A549 (cell line): ENCODE data around the gene TMEM217. TPM values are rescaled to one million over a fixed set of nuclear protein-coding genes. Genes with fewer than 3 reads are reported as not detected.
A peak's percentile ranks its signal among the peaks of the same experiment; 100 is the strongest.

Source experiments
- ATAC-seq, 2 experiments: fragments of 200-7000 bp in 1 of 2; fragments of >200 bp in 1 of 2; cut with Nextera tagmentation in 1 of 2; cut with Tn5 transposase in 1 of 2; 3 replicates each; pipeline versions ENCODE4 v1.8.0 to v1.9.1; 2018 to 2020; ENCODE audit warnings: mild to moderate bottlenecking in 1 of 2, moderate library complexity in 1 of 2
- CTCF ChIA-PET: fragments of 300-600 bp; sonication (Branson Sonifier 250); formaldehyde crosslinking; extraction: SDS; loops from one replicate; lab custom pipeline; 2021; ENCODE audit warnings: antibody characterized with exemption, inconsistent platforms; lab: Yijun Ruan, JAX
- POLR2A ChIA-PET: fragments of 350-600 bp; formaldehyde crosslinking; extraction: SDS; loops from one replicate; lab custom pipeline; 2021; ENCODE audit warnings: antibody characterized with exemption, inconsistent platforms; lab: Yijun Ruan, JAX
- DNase-seq, 2 experiments: peaks; one replicate each; pipeline versions ENCODE4 v3.0.0 to v3.0.0-alpha.2; 2011 to 2016; ENCODE audit warnings: low read depth in 1 of 2, low spot score in 1 of 2
- FAIRE-seq: peaks from 2 replicates; lab custom pipeline; 2011; peaks lifted over from hg19 to GRCh38; lab: Jason Lieb, UNC
- H3K27ac ChIP-seq, 2 experiments: fragments of >200 bp; sonication (Bioruptor Twin); formaldehyde crosslinking; 3 replicates each; pipeline ENCODE4 v1.5.1; 2016 to 2017
- H3K4me1 ChIP-seq: fragments of >200 bp; sonication (Bioruptor Twin); formaldehyde crosslinking; 3 replicates; pipeline ENCODE4 v1.6.1; 2016
- H3K4me2 ChIP-seq: fragments of >200 bp; sonication (Bioruptor Twin); formaldehyde crosslinking; 3 replicates; pipeline ENCODE4 v1.6.1; 2016
- H3K4me3 ChIP-seq: fragments of >200 bp; sonication (Bioruptor Twin); formaldehyde crosslinking; 3 replicates; pipeline ENCODE4 v1.5.1; 2016
- H3K9me3 ChIP-seq: fragments of >200 bp; sonication (Bioruptor Twin); formaldehyde crosslinking; 3 replicates; pipeline ENCODE4 v1.6.1; 2016
- ATOH8 ChIP-seq: fragments of 250-450 bp; sonication (Bioruptor Pico); IDR thresholded peaks from 2 replicates; pipeline ENCODE4 v1.5.0; 2020; ENCODE audit warnings: low read depth, mild to moderate bottlenecking, moderate library complexity
- BHLHE40 ChIP-seq: IDR thresholded peaks from 2 replicates; pipeline ENCODE4 v1.6.1; 2012; ENCODE audit warnings: low read depth, low read length, inconsistent platforms
- CBX2 ChIP-seq: fragments of 200-600 bp; sonication (generic); IDR thresholded peaks from 2 replicates; pipeline ENCODE4 v1.6.1; 2016; ENCODE audit warnings: low read depth, mild to moderate bottlenecking, borderline replicate concordance
- CBX8 ChIP-seq: fragments of 200-600 bp; sonication (generic); IDR thresholded peaks from 2 replicates; pipeline ENCODE4 v1.6.1; 2016
- CEBPB ChIP-seq, 2 experiments: fragments of >200 bp in 1 of 2; sonication (Bioruptor Twin) in 1 of 2; formaldehyde crosslinking in 1 of 2; IDR thresholded peaks; 2 replicates each; pipeline ENCODE4 v1.6.1; 2012 to 2016
- CHD2 ChIP-seq: fragments of 150-350 bp; IDR thresholded peaks from 2 replicates; pipeline ENCODE4 v1.6.1; 2014; ENCODE audit warnings: low read length; ENCODE audit not compliant: partially characterized antibody
- CHD4 ChIP-seq: fragments of 200-600 bp; sonication (generic); IDR thresholded peaks from 2 replicates; pipeline ENCODE4 v1.6.1; 2016; ENCODE audit warnings: antibody characterized with exemption, mild to moderate bottlenecking, borderline replicate concordance
- CTCF ChIP-seq: fragments of >200 bp; sonication (Bioruptor Twin); formaldehyde crosslinking; IDR thresholded peaks from 3 replicates; pipeline ENCODE4 v1.5.1; 2016
- E2F6 ChIP-seq: IDR thresholded peaks from 2 replicates; pipeline ENCODE4 v1.6.1; 2012; ENCODE audit warnings: low read depth, borderline replicate concordance
- EHF ChIP-seq: fragments of 250-450 bp; sonication (Bioruptor Pico); IDR thresholded peaks from 2 replicates; pipeline ENCODE4 v1.5.0; 2020; ENCODE audit warnings: mild to moderate bottlenecking
- EP300 ChIP-seq, 2 experiments: fragments of >200 bp; sonication (Bioruptor Twin); formaldehyde crosslinking; IDR thresholded peaks; 2 replicates in 1 of 2; 3 replicates in 1 of 2; pipeline ENCODE4 v1.6.1; 2016 to 2017
- FOSL2 ChIP-seq, 2 experiments: fragments of 450-650 bp in 1 of 2; fragments of >200 bp in 1 of 2; sonication (Bioruptor Twin) in 1 of 2; formaldehyde crosslinking; IDR thresholded peaks; 2 replicates each; pipeline versions ENCODE4 v1.5.0 to v1.6.1; 2016 to 2020; ENCODE audit warnings: mild to moderate bottlenecking in 1 of 2, moderate library complexity in 1 of 2
- GATA3 ChIP-seq: IDR thresholded peaks from 2 replicates; pipeline ENCODE4 v1.6.1; 2012; ENCODE audit warnings: borderline replicate concordance
- HOXA7 ChIP-seq: fragments of 250-450 bp; sonication (Bioruptor Pico); IDR thresholded peaks from 2 replicates; pipeline ENCODE4 v1.5.0; 2020; ENCODE audit warnings: mild to moderate bottlenecking, moderate library complexity
- HOXB13 ChIP-seq: fragments of 250-450 bp; sonication (Bioruptor Pico); IDR thresholded peaks from 2 replicates; pipeline ENCODE4 v1.5.0; 2020; ENCODE audit warnings: low read depth, mild to moderate bottlenecking, moderate library complexity
- HOXB5 ChIP-seq: fragments of 250-450 bp; sonication (Bioruptor Pico); IDR thresholded peaks from 2 replicates; pipeline ENCODE4 v1.5.0; 2020; ENCODE audit warnings: mild to moderate bottlenecking, moderate library complexity
- JUN ChIP-seq, 2 experiments: fragments of >200 bp; sonication (Bioruptor Twin); formaldehyde crosslinking; IDR thresholded peaks; 2 replicates in 1 of 2; 3 replicates in 1 of 2; pipeline ENCODE4 v1.6.1; 2016 to 2017
- JUNB ChIP-seq: fragments of >200 bp; sonication (Bioruptor Twin); formaldehyde crosslinking; IDR thresholded peaks from 2 replicates; pipeline ENCODE4 v1.6.1; 2016
- KDM5A ChIP-seq: fragments of 200-600 bp; sonication (generic); IDR thresholded peaks from 2 replicates; pipeline ENCODE4 v1.6.1; 2016; ENCODE audit warnings: antibody characterized with exemption, mild to moderate bottlenecking
- NFE2L2 ChIP-seq: fragments of 150-350 bp; conservative IDR thresholded peaks from 2 replicates; pipeline ENCODE4 v1.6.1; 2014; ENCODE audit warnings: low read length
- NPAS2 ChIP-seq: fragments of 250-450 bp; sonication (Bioruptor Pico); IDR thresholded peaks from 2 replicates; pipeline ENCODE4 v1.8.0; 2022; ENCODE audit warnings: mild to moderate bottlenecking, moderate library complexity, borderline replicate concordance
- PHF8 ChIP-seq: fragments of 200-600 bp; sonication (generic); IDR thresholded peaks from 2 replicates; pipeline ENCODE4 v1.6.1; 2016; ENCODE audit warnings: low read depth, mild to moderate bottlenecking, antibody characterized with exemption, moderate library complexity, borderline replicate concordance
- POLR2A ChIP-seq: IDR thresholded peaks from 2 replicates; pipeline ENCODE4 v1.6.1; 2012; ENCODE audit warnings: mild to moderate bottlenecking, low read length
- POLR2AphosphoS2 ChIP-seq: conservative IDR thresholded peaks from 2 replicates; pipeline ENCODE4 v1.6.1; 2012; ENCODE audit warnings: low read length, improper control_type of control experiment, inconsistent platforms
- RCOR1 ChIP-seq: fragments of 150-350 bp; IDR thresholded peaks from 2 replicates; pipeline ENCODE4 v1.6.1; 2014; ENCODE audit warnings: antibody characterized with exemption, low read length, low read depth
- RFX5 ChIP-seq: fragments of 450-650 bp; IDR thresholded peaks from 2 replicates; pipeline ENCODE4 v1.7.1; 2014; ENCODE audit warnings: antibody characterized with exemption, mild to moderate bottlenecking, moderate library complexity
- RNF2 ChIP-seq: fragments of 200-600 bp; sonication (generic); IDR thresholded peaks from 2 replicates; pipeline ENCODE4 v1.6.1; 2016; ENCODE audit warnings: low read depth, mild to moderate bottlenecking, antibody characterized with exemption, moderate library complexity, borderline replicate concordance
- SREBF2 ChIP-seq: fragments of 450-650 bp; IDR thresholded peaks from 2 replicates; pipeline ENCODE4 v1.6.1; 2014; ENCODE audit warnings: mild to moderate bottlenecking, moderate library complexity
- WGBS: methylation state at CpG from one replicate; pipeline ENCODE4 v1.1.6; 2017; ENCODE audit errors: missing lambda C conversion rate; 5-methylcytosine and 5-hydroxymethylcytosine counted together
- polyA plus RNA-seq, 4 experiments: library from polyadenylated mRNA; depleted of rRNA in 3 of 4; stranded (reverse); fragments of >200 nt; fragmentation: RNase III in 1 of 4; extraction: RNeasy Plus Mini Kit Qiagen cat#74134 plus additional on column Dnase treatment in 1 of 4; gene quantifications; 2 replicates in 3 of 4; 3 replicates in 1 of 4; pipeline ENCODE4 v1.2.3, GENCODE V29; 2011 to 2017
- TF ChIP-seq, protein P1 (sequence below): fragments of >200 bp; sonication (Bioruptor Twin); formaldehyde crosslinking; IDR thresholded peaks from 3 replicates; pipeline ENCODE4 v1.6.1; 2016
- TF ChIP-seq, protein P2 (sequence below): fragments of >200 bp; sonication (Bioruptor Twin); formaldehyde crosslinking; IDR thresholded peaks from 2 replicates; pipeline ENCODE4 v1.6.1; 2016

TMEM217 gene
- polyA plus RNA-seq, 2 of the 4 experiments (the other 2 are of a cell fraction): 0.59 to 1.6 TPM

GRCh38 chr6:37241131-37241530 is 16.8 kb downstream of the TMEM217 start:
- POLR2A ChIA-PET: no interaction called here
- TF ChIP-seq POLR2A (no peak), RCOR1 (no peak), CHD4 (no peak), E2F6 (no peak), HOXB5 (CRISPR knock-in tag) (no peak), POLR2AphosphoS2 (no peak), HOXA7 (CRISPR knock-in tag) (no peak), KDM5A (no peak), ATOH8 (CRISPR knock-in tag) (no peak), JUNB (no peak), BHLHE40 (no peak), JUN (IDR thresholded peaks at IDR 0.05) (no peak), PHF8 (no peak), SREBF2 (no peak), HOXB13 (CRISPR knock-in tag) (no peak), CBX8 (no peak), CEBPB (IDR thresholded peaks at IDR 0.05) (no peak)
- TF ChIP-seq, protein P1, sequence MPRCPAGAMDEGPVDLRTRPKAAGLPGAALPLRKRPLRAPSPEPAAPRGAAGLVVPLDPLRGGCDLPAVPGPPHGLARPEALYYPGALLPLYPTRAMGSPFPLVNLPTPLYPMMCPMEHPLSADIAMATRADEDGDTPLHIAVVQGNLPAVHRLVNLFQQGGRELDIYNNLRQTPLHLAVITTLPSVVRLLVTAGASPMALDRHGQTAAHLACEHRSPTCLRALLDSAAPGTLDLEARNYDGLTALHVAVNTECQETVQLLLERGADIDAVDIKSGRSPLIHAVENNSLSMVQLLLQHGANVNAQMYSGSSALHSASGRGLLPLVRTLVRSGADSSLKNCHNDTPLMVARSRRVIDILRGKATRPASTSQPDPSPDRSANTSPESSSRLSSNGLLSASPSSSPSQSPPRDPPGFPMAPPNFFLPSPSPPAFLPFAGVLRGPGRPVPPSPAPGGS: no peak
- TF ChIP-seq, protein P2, sequence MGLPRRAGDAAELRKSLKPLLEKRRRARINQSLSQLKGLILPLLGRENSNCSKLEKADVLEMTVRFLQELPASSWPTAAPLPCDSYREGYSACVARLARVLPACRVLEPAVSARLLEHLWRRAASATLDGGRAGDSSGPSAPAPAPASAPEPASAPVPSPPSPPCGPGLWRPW: no peak
- no peak for ATAC-seq
- no peak for DNase-seq
- peak overlapping the region; percentile 93 to 94 for H3K27ac ChIP-seq
- 97% methylated on average over 6 of the region's 6 CpGs for WGBS
- peaks cover 88% of the 10 kb centered on the region for H3K4me1 ChIP-seq
- no peaks in the 10 kb centered on the region for H3K9me3 ChIP-seq
- H3K4me3 ChIP-seq: no peak overlapping the region
- no peak for FAIRE-seq
- no peak overlapping the region; the same call in 2 of the 3 replicates for H3K4me2 ChIP-seq
- CTCF ChIA-PET: interaction anchor here (3.0 kb wide), 1 partner anchor 222 kb away, joined by 10 read pairs; no protein-coding TSS in a partner anchor

GRCh38 chr6:37239950-37240713 is 17.8 kb downstream of the TMEM217 start:
- Histone ChIP-seq H3K4me3 (no peak overlapping the region), H3K4me2 (peak overlapping the region; percentile 53), H3K27ac (peak overlapping the region; percentile 88 to 94), H3K4me1 (peaks cover 82% of the 10 kb centered on the region), H3K9me3 (no peaks in the 10 kb centered on the region)
- CTCF ChIA-PET: interaction anchor here (1.2 kb wide), 1 partner anchor 474 kb away, joined by 4 read pairs; no protein-coding TSS in a partner anchor
- peak; percentile 48 to 70 for ATAC-seq
- POLR2A ChIA-PET: interaction anchor here (1.0 kb wide), 1 partner anchor 17 kb away, joined by 3 read pairs; the partner anchor contains the start of gene TBC1D22B
- 16% methylated on average over 4 of the region's 4 CpGs for WGBS
- peak in 1 of 2 experiments; percentile 92 for DNase-seq
- no peak for FAIRE-seq
- TF ChIP-seq CTCF (no peak), RFX5 (no peak), NFE2L2 (no peak), GATA3 (peak; percentile 67; the same call in 1 of the 2 replicates), CEBPB (IDR thresholded peaks at IDR 0.05) (0 out of 4 replicates have a peak, but pooled peaks of 1 of the 2 experiments have one; percentile 3), EP300 (IDR thresholded peaks at IDR 0.05) (peak; percentile 35 to 36; a peak in 2 of 5 replicates), NPAS2 (CRISPR knock-in tag) (no peak), CHD2 (no peak), CBX2 (no peak), EHF (CRISPR knock-in tag) (0 out of 2 replicates have a peak, but pooled peaks have one; percentile 68), HOXB13 (CRISPR knock-in tag) (peak; percentile 41; the same call in 1 of the 2 replicates), RNF2 (no peak), CBX8 (no peak), JUN (IDR thresholded peaks at IDR 0.05) (0 out of 5 replicates have a peak, but pooled peaks of 1 of the 2 experiments have one; percentile 36), JUNB (peak; percentile 78), HOXB5 (CRISPR knock-in tag) (no peak; the same call in 1 of the 2 replicates), FOSL2 (IDR thresholded peaks at IDR 0.05) (peak; percentile 64), FOSL2 (CRISPR knock-in tag; IDR thresholded peaks at IDR 0.05) (peak; percentile 87)
- TF ChIP-seq, protein P1: peak; percentile 46; the same call in 1 of the 3 replicates
- TF ChIP-seq, protein P2: no peak
